ENCODE data around the gene NKAP. TPM values are rescaled to one million over a fixed set of nuclear protein-coding genes. Genes with fewer than 3 reads are reported as not detected.

Gene NKAP
- total and polyA plus RNA-seq, 2 of the 13 experiments (the other 11 are each of a cell fraction or from before 2014, with no cell fraction given), result 3.6 to 6.1 TPM

DNA sequence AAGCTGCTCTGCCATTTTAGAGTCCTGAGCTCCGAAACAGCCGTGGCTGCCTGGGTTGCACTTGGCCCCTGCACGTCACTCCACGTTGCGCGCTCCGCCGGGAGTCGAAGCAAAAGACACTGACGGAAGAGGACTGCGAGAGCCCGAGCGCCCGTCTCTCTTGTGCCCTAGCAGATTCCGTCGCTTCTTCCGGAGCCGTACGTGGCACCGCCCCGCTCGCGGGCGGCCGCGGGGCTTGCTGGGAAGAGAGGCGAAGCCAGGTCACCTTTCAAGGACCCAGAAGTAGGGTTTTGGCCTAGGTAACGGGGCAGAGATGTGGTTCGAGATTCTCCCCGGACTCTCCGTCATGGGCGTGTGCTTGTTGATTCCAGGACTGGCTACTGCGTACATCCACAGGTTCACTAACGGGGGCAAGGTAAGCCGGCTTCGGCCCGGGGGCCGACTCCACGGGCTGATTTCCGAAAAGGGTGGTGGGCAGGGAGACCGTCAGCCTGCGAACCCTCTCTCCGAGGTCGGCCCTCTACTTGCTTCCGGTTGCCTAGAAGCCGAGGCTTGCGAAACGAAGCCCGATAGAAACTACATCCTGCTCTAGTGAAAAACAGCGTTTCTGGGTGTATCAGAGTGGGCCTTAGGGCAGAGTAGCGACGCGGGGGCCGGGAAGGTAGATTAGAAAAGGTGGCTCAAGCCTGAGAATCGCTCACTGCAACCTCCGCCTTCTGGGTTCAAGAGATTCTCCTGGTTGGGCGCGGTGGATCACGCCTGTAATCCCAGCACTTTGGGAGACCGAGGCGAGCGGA, 71.8 kb downstream of the NKAP start, which contains the start of the genes NDUFA1 and RNF113A (continued):
- TF ChIP-seq, protein P1, sequence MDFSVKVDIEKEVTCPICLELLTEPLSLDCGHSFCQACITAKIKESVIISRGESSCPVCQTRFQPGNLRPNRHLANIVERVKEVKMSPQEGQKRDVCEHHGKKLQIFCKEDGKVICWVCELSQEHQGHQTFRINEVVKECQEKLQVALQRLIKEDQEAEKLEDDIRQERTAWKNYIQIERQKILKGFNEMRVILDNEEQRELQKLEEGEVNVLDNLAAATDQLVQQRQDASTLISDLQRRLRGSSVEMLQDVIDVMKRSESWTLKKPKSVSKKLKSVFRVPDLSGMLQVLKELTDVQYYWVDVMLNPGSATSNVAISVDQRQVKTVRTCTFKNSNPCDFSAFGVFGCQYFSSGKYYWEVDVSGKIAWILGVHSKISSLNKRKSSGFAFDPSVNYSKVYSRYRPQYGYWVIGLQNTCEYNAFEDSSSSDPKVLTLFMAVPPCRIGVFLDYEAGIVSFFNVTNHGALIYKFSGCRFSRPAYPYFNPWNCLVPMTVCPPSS (IDR thresholded peaks at IDR 0.05), result no peak
- TF ChIP-seq, protein P2, sequence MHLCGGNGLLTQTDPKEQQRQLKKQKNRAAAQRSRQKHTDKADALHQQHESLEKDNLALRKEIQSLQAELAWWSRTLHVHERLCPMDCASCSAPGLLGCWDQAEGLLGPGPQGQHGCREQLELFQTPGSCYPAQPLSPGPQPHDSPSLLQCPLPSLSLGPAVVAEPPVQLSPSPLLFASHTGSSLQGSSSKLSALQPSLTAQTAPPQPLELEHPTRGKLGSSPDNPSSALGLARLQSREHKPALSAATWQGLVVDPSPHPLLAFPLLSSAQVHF (CRISPR knock-in tag; IDR thresholded peaks at IDR 0.05), result no peak
- no peak for TF ChIP-seq ZNF44 (CRISPR knock-in tag; IDR thresholded peaks at IDR 0.05)
- TF ChIP-seq USF2 (IDR thresholded peaks at IDR 0.05; ENCODE audit: low read depth, low read length), result no peak
- TF ChIP-seq USF2 (CRISPR knock-in tag; IDR thresholded peaks at IDR 0.05; ENCODE audit: borderline replicate concordance), result no peak
- TF ChIP-seq NFIC (IDR thresholded peaks at IDR 0.05; ENCODE audit: low read length), result no peak
- no peak for TF ChIP-seq ZNF234 (CRISPR knock-in tag; conservative IDR thresholded peaks at IDR 0.05)
- TF ChIP-seq ZNF383 (CRISPR knock-in tag; IDR thresholded peaks at IDR 0.05; ENCODE audit: borderline replicate concordance), result no peak
- no peak for TF ChIP-seq ETV6 (CRISPR knock-in tag; conservative IDR thresholded peaks at IDR 0.05)
- TF ChIP-seq ZNF644 (CRISPR knock-in tag; IDR thresholded peaks at IDR 0.05; ENCODE audit: low read depth), result no peak
- TF ChIP-seq ZNF703 (CRISPR knock-in tag; IDR thresholded peaks at IDR 0.05; ENCODE audit: borderline replicate concordance), result no peak
- no peak for TF ChIP-seq KIAA2018 (CRISPR knock-in tag; IDR thresholded peaks at IDR 0.05; ENCODE audit: borderline replicate concordance)
- TF ChIP-seq ZSCAN9 (CRISPR knock-in tag; IDR thresholded peaks at IDR 0.05; ENCODE audit: borderline replicate concordance), result 0 out of 2 replicates have a peak, but pooled peaks have one; percentile 28
- no peak for TF ChIP-seq PRMT3 (CRISPR knock-in tag; IDR thresholded peaks at IDR 0.05; ENCODE audit: borderline replicate concordance, low read depth)
- TF ChIP-seq ZNF75D (CRISPR knock-in tag; IDR thresholded peaks at IDR 0.05; ENCODE audit: borderline replicate concordance), result no peak
- no peak for TF ChIP-seq TOE1 (CRISPR knock-in tag; IDR thresholded peaks at IDR 0.05)
- peak; percentile 53; the same call in 1 of the 2 replicates for TF ChIP-seq ZNF773 (CRISPR knock-in tag; IDR thresholded peaks at IDR 0.05; ENCODE audit: borderline replicate concordance)

Data from HepG2 (cell line).